Gastrocnemius medialis (tissue), 4 donors: Measurements from ENCODE around the gene FOSL2. TPM values are rescaled to one million over a fixed set of nuclear protein-coding genes. Genes with fewer than 3 reads are reported as not detected.

Experiments
- ATAC-seq, 2 donors: fragments of 150-250 bp; one replicate each; pipeline ENCODE4 v1.9.1; 2016
- DNase-seq, 2 donors: peaks; one replicate each; pipeline ENCODE4 v3.0.0-alpha.2; 2019
- H3K27ac ChIP-seq, 4 donors: fragments of 200-600 bp; sonication (generic); 1 replicate in 1 of 4; 2 replicates in 3 of 4; pipeline ENCODE4 v1.5.1; 2016 to 2018; ENCODE audit warnings: mild to moderate bottlenecking in 2 of 4, moderate library complexity in 1 of 4
- H3K27me3 ChIP-seq, 3 donors: fragments of 200-600 bp; sonication (generic) in 2 of 3; 1 replicate in 1 of 3; 2 replicates in 2 of 3; pipeline versions ENCODE4 v1.5.1 to v1.6.0; 2016 to 2019; ENCODE audit warnings: mild to moderate bottlenecking in 1 of 3, moderate library complexity in 1 of 3
- H3K36me3 ChIP-seq, 2 donors: fragments of 200-600 bp; sonication (generic) in 1 of 2; one replicate each; pipeline ENCODE4 v1.5.1; 2017 to 2018
- H3K4me1 ChIP-seq, 2 donors: fragments of 200-600 bp; sonication (generic) in 1 of 2; one replicate each; pipeline ENCODE4 v1.5.1; 2016 to 2017; ENCODE audit warnings: mild to moderate bottlenecking in 2 of 2
- H3K4me3 ChIP-seq, 4 donors: fragments of 200-600 bp; sonication (generic) in 3 of 4; 1 replicate in 1 of 4; 2 replicates in 3 of 4; pipeline ENCODE4 v1.5.1; 2016 to 2019; ENCODE audit warnings: mild to moderate bottlenecking in 2 of 4
- H3K9me3 ChIP-seq, 3 donors: fragments of 200-600 bp; sonication (generic) in 2 of 3; 1 replicate in 1 of 3; 2 replicates in 2 of 3; pipeline ENCODE4 v1.5.1; 2016 to 2019
- POLR2A ChIP-seq, 2 donors: fragments of 450-650 bp; IDR thresholded peaks; one replicate each; pipeline ENCODE4 v1.6.1; 2017; ENCODE audit warnings: antibody characterized with exemption in 2 of 2, mild to moderate bottlenecking in 2 of 2, moderate library complexity in 2 of 2
- in situ Hi-C, 4 donors: fragments of 200-750 bp; cut with MboI; loops; one replicate each; pipeline versions ENCODE4 v1.15.0 to v1.8.0; 2017; ENCODE audit warnings: low sequenced_read_pairs in 4 of 4
- intact Hi-C: fragments of 100-400 bp; cut with DNase I; formaldehyde crosslinking; loops from one replicate; pipeline ENCODE4 v1.15.1; 2023; ENCODE audit warnings: low total_unique reads
- total RNA-seq, 4 donors: library from RNA; depleted of rRNA; stranded (reverse); fragments of >200 nt; gene quantifications; one replicate each; pipeline versions ENCODE4 v1.1.0 to v1.2.3, GENCODE V29; 2016
- TF ChIP-seq, protein P1 (sequence below), 5 experiments: fragments of 450-650 bp in 3 of 5; fragments of 200-600 bp in 2 of 5; sonication (generic) in 2 of 5; IDR thresholded peaks in 4 of 5; conservative IDR thresholded peaks in 1 of 5; 1 replicate in 4 of 5; 2 replicates in 1 of 5; pipeline ENCODE4 v1.5.1; 2016 to 2019; ENCODE audit warnings: antibody characterized with exemption in 5 of 5, mild to moderate bottlenecking in 3 of 5, moderate library complexity in 3 of 5

Gene FOSL2
- total RNA-seq, 4 donors from 2014 or later = 193 to 214 (median 210) TPM

- no peak for ATAC-seq
- in situ Hi-C loops (no loop called here), intact Hi-C loops (no loop called here)
- Histone ChIP-seq H3K27ac (no peak overlapping the region), H3K27me3 (no peaks in the 10 kb centered on the region), H3K9me3 (no peaks in the 10 kb centered on the region), H3K4me3 (no peak overlapping the region), H3K36me3 (no peaks in the 10 kb centered on the region), H3K4me1 (peaks cover 16 to 19% of the 10 kb centered on the region in 2 donors)
- no peak for DNase-seq
- TF ChIP-seq, protein P1, sequence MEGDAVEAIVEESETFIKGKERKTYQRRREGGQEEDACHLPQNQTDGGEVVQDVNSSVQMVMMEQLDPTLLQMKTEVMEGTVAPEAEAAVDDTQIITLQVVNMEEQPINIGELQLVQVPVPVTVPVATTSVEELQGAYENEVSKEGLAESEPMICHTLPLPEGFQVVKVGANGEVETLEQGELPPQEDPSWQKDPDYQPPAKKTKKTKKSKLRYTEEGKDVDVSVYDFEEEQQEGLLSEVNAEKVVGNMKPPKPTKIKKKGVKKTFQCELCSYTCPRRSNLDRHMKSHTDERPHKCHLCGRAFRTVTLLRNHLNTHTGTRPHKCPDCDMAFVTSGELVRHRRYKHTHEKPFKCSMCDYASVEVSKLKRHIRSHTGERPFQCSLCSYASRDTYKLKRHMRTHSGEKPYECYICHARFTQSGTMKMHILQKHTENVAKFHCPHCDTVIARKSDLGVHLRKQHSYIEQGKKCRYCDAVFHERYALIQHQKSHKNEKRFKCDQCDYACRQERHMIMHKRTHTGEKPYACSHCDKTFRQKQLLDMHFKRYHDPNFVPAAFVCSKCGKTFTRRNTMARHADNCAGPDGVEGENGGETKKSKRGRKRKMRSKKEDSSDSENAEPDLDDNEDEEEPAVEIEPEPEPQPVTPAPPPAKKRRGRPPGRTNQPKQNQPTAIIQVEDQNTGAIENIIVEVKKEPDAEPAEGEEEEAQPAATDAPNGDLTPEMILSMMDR (IDR thresholded peaks at IDR 0.05 in 4 of 5, conservative IDR thresholded peaks at IDR 0.05 in 1 of 5) = no peak
- TF ChIP-seq POLR2A (IDR thresholded peaks at IDR 0.05) = no peak
These were observed 33.9 kb upstream of the FOSL2 start for GRCh38 chr2:28358668-28359201.

DNA sequence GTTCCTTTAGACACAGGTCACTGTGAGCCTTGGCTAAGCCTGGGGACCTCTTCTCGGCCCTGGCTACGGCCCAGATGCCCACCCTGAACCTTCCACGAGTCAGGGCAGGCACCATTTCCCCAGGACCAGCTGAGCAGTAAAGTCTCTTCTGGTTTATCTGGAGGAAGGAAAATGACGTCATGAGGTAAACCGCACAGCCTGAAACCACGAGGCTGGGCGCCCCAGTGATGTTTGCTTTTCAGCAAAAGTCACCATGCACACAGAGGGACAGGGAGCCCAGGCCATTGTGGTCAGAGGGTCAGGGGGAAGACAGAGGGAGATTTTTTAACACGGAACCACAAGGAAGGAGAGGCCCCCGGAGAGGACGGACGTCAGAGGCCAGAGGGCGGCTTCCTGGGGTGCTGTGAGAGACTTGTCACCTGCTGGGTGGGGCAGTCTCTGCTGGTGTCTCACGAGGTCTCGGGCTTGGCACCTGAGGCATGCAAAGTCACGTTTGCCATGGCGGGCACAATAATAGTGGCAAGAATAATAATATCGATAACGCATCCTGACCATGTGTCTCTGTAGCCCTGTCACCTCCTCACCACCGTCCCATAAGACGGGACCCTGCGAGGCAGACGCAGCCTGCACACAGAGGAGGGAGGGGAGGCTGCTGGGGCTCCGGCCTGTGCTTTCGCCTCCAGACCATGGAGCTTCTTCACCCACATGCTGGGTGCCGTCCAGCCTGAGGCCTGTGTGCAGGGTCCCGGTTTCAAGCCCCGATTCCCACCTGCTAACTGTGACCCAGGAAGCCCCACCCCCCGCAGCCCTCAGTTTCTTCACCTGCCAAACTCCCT is 33.2 kb upstream of the FOSL2 start:
- intact Hi-C loops (no loop called here), in situ Hi-C loops (no loop called here)
- Histone ChIP-seq H3K4me3 (no peak overlapping the region), H3K27ac (no peak overlapping the region), H3K9me3 (no peaks in the 10 kb centered on the region), H3K27me3 (no peaks in the 10 kb centered on the region), H3K36me3 (no peaks in the 10 kb centered on the region), H3K4me1 (peaks cover 16 to 19% of the 10 kb centered on the region in 2 donors)
- DNase-seq = no peak
- ATAC-seq = no peak
- TF ChIP-seq, protein P1 (IDR thresholded peaks at IDR 0.05 in 4 of 5, conservative IDR thresholded peaks at IDR 0.05 in 1 of 5) = no peak
- no peak for TF ChIP-seq POLR2A (IDR thresholded peaks at IDR 0.05)

- no peaks in the 10 kb centered on the region for H3K27me3 ChIP-seq
- H3K9me3 ChIP-seq = no peaks in the 10 kb centered on the region
- H3K4me3 ChIP-seq = no peak overlapping the region
- H3K27ac ChIP-seq = peak overlapping the region in 3 of 4 donors; percentile 30 to 52 (median 33)
- ATAC-seq (no peak), DNase-seq (no peak)
- H3K36me3 ChIP-seq = no peaks in the 10 kb centered on the region
- in situ Hi-C loops (no loop called here), intact Hi-C loops (no loop called here)
- peaks cover 20 to 22% of the 10 kb centered on the region in 2 donors for H3K4me1 ChIP-seq
- no peak for TF ChIP-seq POLR2A (IDR thresholded peaks at IDR 0.05)
- TF ChIP-seq, protein P1 (IDR thresholded peaks at IDR 0.05 in 4 of 5, conservative IDR thresholded peaks at IDR 0.05 in 1 of 5) = no peak
These were observed 32.5 kb upstream of the FOSL2 start for GRCh38 chr2:28360058-28360717.

- peaks cover 20% of the 10 kb centered on the region in 2 donors for H3K4me1 ChIP-seq
- H3K27me3 ChIP-seq = no peaks in the 10 kb centered on the region
- DNase-seq = no peak
- TF ChIP-seq, protein P1 (IDR thresholded peaks at IDR 0.05 in 4 of 5, conservative IDR thresholded peaks at IDR 0.05 in 1 of 5) = no peak
- no peak for TF ChIP-seq POLR2A (IDR thresholded peaks at IDR 0.05)
- H3K4me3 ChIP-seq = no peak overlapping the region
- ATAC-seq = peak in 1 of 2 donors; percentile 7
- intact Hi-C loops = no loop called here
- in situ Hi-C loops = no loop called here
- H3K9me3 ChIP-seq = no peaks in the 10 kb centered on the region
- H3K27ac ChIP-seq = peak overlapping the region in 3 of 4 donors; percentile 30 to 52 (median 33)
- no peaks in the 10 kb centered on the region for H3K36me3 ChIP-seq
These were observed 31.9 kb upstream of the FOSL2 start for GRCh38 chr2:28360718-28361293.
